SJCRH30 (cell line): ENCODE measurements around the gene GOLGA6A. TPM values are rescaled to one million over a fixed set of nuclear protein-coding genes. Genes with fewer than 3 reads are reported as not detected.
"Not testable (repeated sequence)": the region's sequence is repeated elsewhere in the genome, so short reads cannot be mapped to it uniquely, and the experiment has no call there.

Source experiments
- DNase-seq, 2 experiments: peaks; one replicate each; pipeline ENCODE4 v3.0.0-alpha.2; 2015 to 2020
- H3K27ac ChIP-seq: fragments of 250-450 bp; sonication (Bioruptor Pico); 2 replicates; pipeline ENCODE4 v1.5.1; 2020; ENCODE audit warnings: mild to moderate bottlenecking, moderate library complexity
- H3K27me3 ChIP-seq: fragments of 250-450 bp; sonication (Bioruptor Pico); 2 replicates; pipeline ENCODE4 v1.5.1; 2020; ENCODE audit warnings: mild to moderate bottlenecking, moderate library complexity
- H3K36me3 ChIP-seq: fragments of 250-450 bp; sonication (Bioruptor Pico); 2 replicates; pipeline ENCODE4 v1.5.1; 2020; ENCODE audit warnings: mild to moderate bottlenecking, moderate library complexity
- H3K4me1 ChIP-seq: fragments of 250-450 bp; sonication (Bioruptor Pico); 2 replicates; pipeline ENCODE4 v1.5.1; 2020; ENCODE audit warnings: mild to moderate bottlenecking, moderate library complexity
- H3K4me3 ChIP-seq: fragments of 250-450 bp; sonication (Bioruptor Pico); 2 replicates; pipeline ENCODE4 v1.5.1; 2020; ENCODE audit warnings: mild to moderate bottlenecking, moderate library complexity
- H3K9me3 ChIP-seq: fragments of 250-450 bp; sonication (Bioruptor Pico); replicated peaks from 2 replicates; pipeline ENCODE4 v1.5.1; 2020; ENCODE audit warnings: mild to moderate bottlenecking, moderate library complexity
- total RNA-seq: library from RNA; depleted of rRNA; stranded (reverse); fragments of >200 nt; shearing (Covaris generic); gene quantifications from 2 replicates; pipeline ENCODE4 v1.2.3, GENCODE V29; 2014

Gene GOLGA6A
- total RNA-seq, 1 experiment from 2014 or later: not detected

- Histone ChIP-seq H3K9me3 (no peaks in the 10 kb centered on the region), H3K4me3 (no peak overlapping the region), H3K27ac (no peak overlapping the region), H3K27me3 (peaks cover 15% of the 10 kb centered on the region; the same call in 1 of the 2 replicates), H3K4me1 (no peaks in the 10 kb centered on the region), H3K36me3 (no peaks in the 10 kb centered on the region)
- DNase-seq: no peak
Observed at GRCh38 chr15:74122403-74123130, 40.2 kb upstream of the GOLGA6A start.

- Histone ChIP-seq H3K27ac (no peak overlapping the region), H3K4me3 (no peak overlapping the region), H3K9me3 (no peaks in the 10 kb centered on the region), H3K36me3 (no peaks in the 10 kb centered on the region), H3K27me3 (peaks cover 15% of the 10 kb centered on the region; the same call in 1 of the 2 replicates), H3K4me1 (no peaks in the 10 kb centered on the region)
- no peak for DNase-seq
Observed at GRCh38 chr15:74121858-74122257, 39.5 kb upstream of the GOLGA6A start.

GRCh38 chr15:74121039-74121438 is 38.7 kb upstream of the GOLGA6A start:
- Histone ChIP-seq H3K4me3 (no peak overlapping the region), H3K27ac (no peak overlapping the region), H3K9me3 (no peaks in the 10 kb centered on the region), H3K4me1 (no peaks in the 10 kb centered on the region), H3K36me3 (no peaks in the 10 kb centered on the region), H3K27me3 (peaks cover 15% of the 10 kb centered on the region; the same call in 1 of the 2 replicates)
- DNase-seq: no peak

DNA sequence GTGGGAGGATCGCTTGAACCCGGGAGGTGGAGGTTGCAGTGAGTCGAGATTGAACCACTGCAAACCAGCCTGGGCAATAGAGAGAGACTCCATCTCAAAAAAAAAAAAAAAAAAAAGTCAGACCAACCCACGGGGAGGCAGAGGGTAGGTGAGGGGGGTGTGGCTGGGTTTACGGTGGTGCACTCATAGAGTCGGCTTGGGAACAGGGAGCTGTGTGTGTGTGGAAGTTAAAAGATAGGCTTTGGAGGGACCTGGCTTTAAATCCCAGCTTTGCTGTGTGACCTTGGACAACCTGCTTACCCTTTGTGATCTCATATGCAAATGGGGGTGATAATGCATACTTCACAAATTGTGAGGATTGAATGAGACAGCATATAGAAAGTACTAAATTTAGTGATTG is 38.1 kb upstream of the GOLGA6A start:
- no peak for DNase-seq
- H3K9me3 ChIP-seq: no peaks in the 10 kb centered on the region
- H3K4me1 ChIP-seq: no peaks in the 10 kb centered on the region
- no peak overlapping the region for H3K4me3 ChIP-seq
- no peak overlapping the region for H3K27ac ChIP-seq
- no peaks in the 10 kb centered on the region for H3K36me3 ChIP-seq
- H3K27me3 ChIP-seq: peaks cover 12% of the 10 kb centered on the region; the same call in 1 of the 2 replicates

DNA sequence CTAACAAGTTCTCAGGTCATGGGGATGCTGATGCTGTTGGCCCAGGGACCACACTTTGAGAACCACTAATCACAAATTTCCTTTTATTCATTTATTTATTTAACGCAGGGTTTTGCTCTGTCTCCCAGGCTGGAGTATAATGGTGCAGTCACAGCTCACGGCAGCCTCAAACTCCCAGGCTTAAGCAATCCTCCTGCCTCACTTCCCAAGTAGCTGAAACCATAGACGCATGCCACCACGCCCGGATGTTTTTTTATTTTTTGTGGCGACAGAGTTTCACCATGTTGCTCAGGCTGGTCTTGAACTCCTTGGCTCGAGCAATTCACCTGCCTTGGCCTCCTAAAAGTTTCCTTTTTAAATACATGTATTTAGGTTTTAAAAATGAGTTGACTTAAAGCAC is 27.4 kb upstream of the GOLGA6A start:
- no peak for DNase-seq
- Histone ChIP-seq H3K9me3 (no peaks in the 10 kb centered on the region), H3K27ac (no peak overlapping the region), H3K4me1 (peaks cover 12% of the 10 kb centered on the region), H3K36me3 (no peaks in the 10 kb centered on the region), H3K4me3 (no peak overlapping the region), H3K27me3 (no peaks in the 10 kb centered on the region)

- not testable (repeated sequence) for H3K27me3 ChIP-seq, H3K9me3 ChIP-seq, H3K36me3 ChIP-seq, H3K27ac ChIP-seq, DNase-seq, H3K4me3 ChIP-seq
- peaks cover 12% of the 10 kb centered on the region for H3K4me1 ChIP-seq
Observed at GRCh38 chr15:74108611-74109010, 26.3 kb upstream of the GOLGA6A start.

GRCh38 chr15:74108111-74108510 is 25.8 kb upstream of the GOLGA6A start:
- H3K27ac ChIP-seq: no peak overlapping the region
- peaks cover 12% of the 10 kb centered on the region for H3K4me1 ChIP-seq
- no peaks in the 10 kb centered on the region for H3K9me3 ChIP-seq
- no peaks in the 10 kb centered on the region for H3K27me3 ChIP-seq
- no peaks in the 10 kb centered on the region for H3K36me3 ChIP-seq
- no peak overlapping the region for H3K4me3 ChIP-seq
- DNase-seq: peak; percentile 87 to 92

GRCh38 chr15:74099963-74100733 is 17.8 kb upstream of the GOLGA6A start:
- H3K4me1 ChIP-seq, H3K27me3 ChIP-seq, H3K9me3 ChIP-seq, H3K36me3 ChIP-seq, H3K27ac ChIP-seq: not testable (repeated sequence)
- DNase-seq: peak; percentile 85 to 86
- H3K4me3 ChIP-seq: peak overlapping the region; percentile 48

DNA sequence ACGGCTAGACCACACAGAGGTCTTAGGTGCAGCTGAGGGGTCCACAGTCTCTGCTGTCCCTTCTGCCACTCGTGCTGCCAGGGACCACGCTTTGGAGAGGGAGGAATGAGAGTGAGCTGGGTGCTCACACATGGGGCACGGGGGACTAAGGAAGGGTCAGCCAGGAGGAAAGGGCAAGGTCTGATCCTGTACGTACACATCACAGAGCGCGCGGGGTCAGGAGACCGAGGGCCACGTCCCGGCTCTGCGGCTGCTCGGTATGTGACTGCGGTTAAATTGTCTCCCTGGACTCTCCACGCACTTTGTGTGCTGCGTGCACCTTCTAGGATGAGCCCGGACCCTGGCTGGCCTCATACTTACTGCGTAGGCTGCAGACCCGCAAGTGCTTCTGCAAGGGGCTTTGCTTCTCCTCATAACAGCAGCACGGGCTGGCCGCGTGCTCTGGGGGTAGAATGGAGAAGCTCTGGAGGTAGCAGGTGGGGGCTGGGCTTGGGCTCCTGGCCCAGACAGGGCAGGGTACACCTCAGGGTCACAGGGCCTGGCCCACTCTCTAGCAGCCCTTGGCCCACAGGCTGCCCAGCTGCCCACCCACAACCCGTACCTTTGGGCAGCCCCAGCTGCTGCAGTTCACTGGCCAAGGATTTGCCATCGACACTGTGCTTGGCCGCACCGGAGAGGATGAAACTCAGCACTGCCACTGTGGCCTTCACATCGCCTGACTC is 14.6 kb upstream of the GOLGA6A start:
- not testable (repeated sequence) for H3K27ac ChIP-seq, H3K4me3 ChIP-seq, H3K36me3 ChIP-seq, DNase-seq, H3K4me1 ChIP-seq, H3K27me3 ChIP-seq, H3K9me3 ChIP-seq

GRCh38 chr15:74095610-74096009 is 13.3 kb upstream of the GOLGA6A start:
- H3K27me3 ChIP-seq, DNase-seq, H3K4me1 ChIP-seq, H3K4me3 ChIP-seq, H3K27ac ChIP-seq, H3K9me3 ChIP-seq, H3K36me3 ChIP-seq: not testable (repeated sequence)

GRCh38 chr15:74094567-74094966 is 12.2 kb upstream of the GOLGA6A start:
- not testable (repeated sequence) for DNase-seq

DNA sequence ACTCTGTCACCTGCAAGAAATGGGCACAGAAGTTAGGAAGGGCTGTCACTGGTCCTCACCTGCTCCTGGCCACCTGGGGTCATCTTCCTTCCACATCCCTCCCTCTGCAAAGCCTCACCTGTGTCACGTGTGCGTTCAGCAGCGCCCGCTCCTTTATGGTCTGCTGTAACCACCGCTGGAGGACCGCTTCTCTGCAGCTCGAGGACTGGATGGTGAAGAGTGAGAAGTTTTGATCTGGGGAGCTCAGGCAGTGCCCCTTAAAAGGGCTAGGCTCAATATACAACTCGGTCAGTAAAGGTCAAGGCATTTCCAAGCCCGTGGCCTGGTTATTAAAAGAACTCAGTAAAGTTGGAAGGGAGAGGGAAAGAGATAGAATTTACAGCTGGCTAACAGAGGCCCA is 6.6 kb downstream of the GOLGA6A start:
- not testable (repeated sequence) for H3K36me3 ChIP-seq, DNase-seq, H3K4me1 ChIP-seq, H3K9me3 ChIP-seq, H3K27ac ChIP-seq, H3K27me3 ChIP-seq, H3K4me3 ChIP-seq

More at GRCh38 chr15:74094567-74094966, 12.2 kb upstream of the GOLGA6A start:
- not testable (repeated sequence) for H3K9me3 ChIP-seq, H3K27me3 ChIP-seq, H3K36me3 ChIP-seq, H3K27ac ChIP-seq, H3K4me3 ChIP-seq, H3K4me1 ChIP-seq

- DNase-seq, H3K9me3 ChIP-seq, H3K27ac ChIP-seq, H3K36me3 ChIP-seq, H3K4me3 ChIP-seq, H3K27me3 ChIP-seq, H3K4me1 ChIP-seq: not testable (repeated sequence)
Observed at GRCh38 chr15:74072614-74073337, 9.6 kb downstream of the GOLGA6A start.

GRCh38 chr15:74072132-74072531 is 10.2 kb downstream of the GOLGA6A start:
- not testable (repeated sequence) for H3K27me3 ChIP-seq, H3K4me3 ChIP-seq, H3K27ac ChIP-seq, H3K36me3 ChIP-seq, H3K9me3 ChIP-seq, DNase-seq, H3K4me1 ChIP-seq

DNA sequence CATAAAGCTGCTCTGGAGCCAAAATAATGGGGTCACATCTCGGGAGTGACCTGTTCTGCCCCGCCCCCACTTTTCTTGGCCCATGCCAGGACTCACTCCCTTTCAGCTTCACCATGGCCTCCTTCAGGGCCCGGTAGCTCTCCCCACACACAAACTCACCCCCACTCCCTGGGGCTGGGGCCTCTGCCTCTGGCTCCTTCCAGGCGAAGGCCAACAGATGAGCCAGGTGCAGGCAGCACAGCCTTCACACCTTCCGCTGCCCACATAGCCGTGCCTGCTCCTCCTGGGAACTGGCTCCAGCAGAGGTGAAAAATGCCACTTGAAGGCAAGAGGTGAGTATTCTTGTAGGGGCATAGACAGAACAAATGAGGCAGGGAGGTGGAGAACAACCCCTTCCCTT is 10.7 kb downstream of the GOLGA6A start:
- not testable (repeated sequence) for H3K27me3 ChIP-seq, H3K27ac ChIP-seq, H3K36me3 ChIP-seq, DNase-seq, H3K9me3 ChIP-seq, H3K4me3 ChIP-seq, H3K4me1 ChIP-seq
